ENCODE data around the gene NWD2. TPM values are rescaled to one million over a fixed set of nuclear protein-coding genes. Genes with fewer than 3 reads are reported as not detected.

NWD2 gene
- total RNA-seq, 1 donor from 2014 or later, result not detected

DNA sequence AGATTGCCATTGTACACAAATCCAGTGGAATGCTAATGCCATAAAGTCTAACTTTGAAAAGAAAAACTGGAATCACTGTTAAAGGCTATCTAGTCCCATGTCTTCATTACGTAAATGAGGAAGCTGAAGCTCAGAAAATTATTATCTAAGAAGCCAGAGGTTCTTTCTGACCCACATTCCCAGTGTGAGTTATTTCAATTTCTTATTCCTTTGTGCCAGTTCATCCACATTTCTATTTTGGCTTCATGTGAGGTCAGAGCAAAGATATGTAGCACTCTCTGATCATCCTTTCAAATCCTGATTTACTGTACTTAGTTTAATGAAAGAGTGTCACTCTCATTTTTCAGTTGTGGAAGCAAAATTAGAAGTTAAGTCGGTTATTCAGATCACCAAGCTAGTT is 24.6 kb upstream of the NWD2 start:
- peaks cover 2% of the 10 kb centered on the region for H3K27me3 Mint-ChIP-seq (ENCODE audit: unreplicated experiment)
- no peak overlapping the region for H3K4me3 Mint-ChIP-seq (ENCODE audit: unreplicated experiment)
- TF ChIP-seq, protein P1, sequence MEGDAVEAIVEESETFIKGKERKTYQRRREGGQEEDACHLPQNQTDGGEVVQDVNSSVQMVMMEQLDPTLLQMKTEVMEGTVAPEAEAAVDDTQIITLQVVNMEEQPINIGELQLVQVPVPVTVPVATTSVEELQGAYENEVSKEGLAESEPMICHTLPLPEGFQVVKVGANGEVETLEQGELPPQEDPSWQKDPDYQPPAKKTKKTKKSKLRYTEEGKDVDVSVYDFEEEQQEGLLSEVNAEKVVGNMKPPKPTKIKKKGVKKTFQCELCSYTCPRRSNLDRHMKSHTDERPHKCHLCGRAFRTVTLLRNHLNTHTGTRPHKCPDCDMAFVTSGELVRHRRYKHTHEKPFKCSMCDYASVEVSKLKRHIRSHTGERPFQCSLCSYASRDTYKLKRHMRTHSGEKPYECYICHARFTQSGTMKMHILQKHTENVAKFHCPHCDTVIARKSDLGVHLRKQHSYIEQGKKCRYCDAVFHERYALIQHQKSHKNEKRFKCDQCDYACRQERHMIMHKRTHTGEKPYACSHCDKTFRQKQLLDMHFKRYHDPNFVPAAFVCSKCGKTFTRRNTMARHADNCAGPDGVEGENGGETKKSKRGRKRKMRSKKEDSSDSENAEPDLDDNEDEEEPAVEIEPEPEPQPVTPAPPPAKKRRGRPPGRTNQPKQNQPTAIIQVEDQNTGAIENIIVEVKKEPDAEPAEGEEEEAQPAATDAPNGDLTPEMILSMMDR (IDR thresholded peaks at IDR 0.05), result no peak
- no peak for DNase-seq (ENCODE audit: extremely low spot score, unreplicated experiment)
- H3K36me3 Mint-ChIP-seq (ENCODE audit: unreplicated experiment), result no peaks in the 10 kb centered on the region
- no peak overlapping the region for H3K27ac Mint-ChIP-seq (ENCODE audit: unreplicated experiment)
- no peaks in the 10 kb centered on the region for H3K9me3 Mint-ChIP-seq (ENCODE audit: unreplicated experiment)
- H3K4me1 Mint-ChIP-seq (ENCODE audit: unreplicated experiment), result no peaks in the 10 kb centered on the region

DNA sequence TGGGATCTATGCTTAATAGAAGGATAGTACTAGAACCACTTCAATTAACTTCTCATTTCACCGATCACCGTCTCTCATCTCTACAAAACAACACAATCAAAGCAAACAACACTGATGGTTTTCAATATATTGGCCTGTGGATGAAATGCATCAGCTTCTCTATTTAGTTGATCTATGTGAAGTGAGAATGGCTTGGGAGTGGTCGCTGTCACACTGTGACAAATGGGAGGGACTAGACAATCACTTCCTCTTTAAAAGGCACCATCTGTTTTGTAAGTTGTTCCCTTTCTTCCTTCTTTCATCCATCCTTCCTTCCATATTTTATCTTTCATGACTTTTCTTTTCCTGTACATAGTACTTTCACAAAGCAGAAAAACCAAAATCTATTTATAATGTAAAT is 23.9 kb upstream of the NWD2 start:
- H3K4me3 Mint-ChIP-seq (ENCODE audit: unreplicated experiment), result no peak overlapping the region
- no peak for DNase-seq (ENCODE audit: extremely low spot score, unreplicated experiment)
- no peaks in the 10 kb centered on the region for H3K9me3 Mint-ChIP-seq (ENCODE audit: unreplicated experiment)
- no peaks in the 10 kb centered on the region for H3K4me1 Mint-ChIP-seq (ENCODE audit: unreplicated experiment)
- TF ChIP-seq, protein P1 (IDR thresholded peaks at IDR 0.05), result no peak
- H3K36me3 Mint-ChIP-seq (ENCODE audit: unreplicated experiment), result no peaks in the 10 kb centered on the region
- H3K27ac Mint-ChIP-seq (ENCODE audit: unreplicated experiment), result no peak overlapping the region
- H3K27me3 Mint-ChIP-seq (ENCODE audit: unreplicated experiment), result peaks cover 2% of the 10 kb centered on the region

DNA sequence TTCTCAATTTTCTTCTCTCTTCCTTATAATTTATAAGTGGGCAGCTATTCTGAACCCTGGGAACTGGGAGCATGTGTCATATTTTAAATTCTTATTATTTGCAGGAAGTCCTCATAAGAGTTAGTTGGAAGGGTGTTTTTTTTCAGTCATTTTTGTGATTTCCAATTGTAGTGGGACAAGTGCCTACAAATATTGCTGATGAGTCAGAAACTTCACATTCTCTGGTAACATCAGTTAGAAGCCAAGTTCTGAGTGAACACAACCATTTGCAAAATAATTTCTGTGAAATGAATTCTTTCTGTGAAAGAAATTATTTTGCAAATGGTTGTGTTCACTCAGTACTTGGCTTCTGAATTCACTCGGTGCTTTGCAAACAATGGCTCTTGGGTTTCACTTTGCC is 20.8 kb upstream of the NWD2 start:
- H3K4me3 Mint-ChIP-seq (ENCODE audit: unreplicated experiment), result no peak overlapping the region
- no peak overlapping the region for H3K27ac Mint-ChIP-seq (ENCODE audit: unreplicated experiment)
- no peaks in the 10 kb centered on the region for H3K4me1 Mint-ChIP-seq (ENCODE audit: unreplicated experiment)
- H3K27me3 Mint-ChIP-seq (ENCODE audit: unreplicated experiment), result peaks cover 2% of the 10 kb centered on the region
- no peaks in the 10 kb centered on the region for H3K9me3 Mint-ChIP-seq (ENCODE audit: unreplicated experiment)
- no peak for DNase-seq (ENCODE audit: extremely low spot score, unreplicated experiment)
- TF ChIP-seq, protein P1 (IDR thresholded peaks at IDR 0.05), result no peak
- no peaks in the 10 kb centered on the region for H3K36me3 Mint-ChIP-seq (ENCODE audit: unreplicated experiment)

DNA sequence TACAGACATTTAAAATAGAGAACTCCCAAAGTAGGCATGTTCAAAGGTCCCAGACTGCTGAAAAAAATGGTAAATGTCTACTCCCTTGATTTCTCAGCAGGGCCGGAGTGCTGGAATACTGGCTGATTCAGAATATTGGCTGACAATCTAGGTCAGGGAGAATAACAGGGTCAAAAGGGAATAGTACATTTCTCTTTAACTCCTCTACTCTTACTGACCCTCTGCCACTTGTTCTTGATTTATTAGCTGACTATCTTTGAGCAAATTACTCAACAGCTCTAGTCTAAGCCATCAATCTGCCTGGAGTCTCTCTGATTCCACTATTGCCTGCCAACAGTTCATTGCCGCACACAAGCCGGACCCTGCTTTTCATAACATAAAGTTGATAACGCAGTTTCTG is 19.7 kb upstream of the NWD2 start:
- no peak overlapping the region for H3K4me3 Mint-ChIP-seq (ENCODE audit: unreplicated experiment)
- no peaks in the 10 kb centered on the region for H3K36me3 Mint-ChIP-seq (ENCODE audit: unreplicated experiment)
- H3K27me3 Mint-ChIP-seq (ENCODE audit: unreplicated experiment), result no peaks in the 10 kb centered on the region
- no peak overlapping the region for H3K27ac Mint-ChIP-seq (ENCODE audit: unreplicated experiment)
- DNase-seq (ENCODE audit: extremely low spot score, unreplicated experiment), result no peak
- H3K9me3 Mint-ChIP-seq (ENCODE audit: unreplicated experiment), result no peaks in the 10 kb centered on the region
- TF ChIP-seq, protein P1 (IDR thresholded peaks at IDR 0.05), result no peak
- H3K4me1 Mint-ChIP-seq (ENCODE audit: unreplicated experiment), result no peaks in the 10 kb centered on the region

DNA sequence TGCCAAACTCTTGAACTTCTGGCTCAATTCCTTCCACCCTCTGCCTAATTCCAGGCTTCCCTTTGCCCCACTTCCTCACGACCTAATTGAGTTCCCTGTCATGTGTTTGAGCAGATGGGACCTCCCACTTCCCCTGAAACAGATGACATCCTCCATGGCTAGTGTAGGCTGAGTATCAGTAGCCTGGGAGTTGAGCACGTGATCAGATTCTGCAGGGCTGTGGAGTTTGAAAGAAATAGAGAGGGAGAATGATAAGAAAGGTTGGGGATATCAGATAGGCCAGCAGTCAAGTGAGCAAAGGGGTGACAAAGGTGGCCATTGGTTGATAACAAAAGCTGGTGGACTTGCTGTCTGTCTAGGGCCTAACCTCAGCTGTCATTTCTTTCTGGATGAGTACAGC is 18.8 kb upstream of the NWD2 start:
- Mint-ChIP-seq H3K4me3 (ENCODE audit: unreplicated experiment) (no peak overlapping the region), H3K27me3 (ENCODE audit: unreplicated experiment) (no peaks in the 10 kb centered on the region), H3K9me3 (ENCODE audit: unreplicated experiment) (no peaks in the 10 kb centered on the region), H3K27ac (ENCODE audit: unreplicated experiment) (no peak overlapping the region), H3K4me1 (ENCODE audit: unreplicated experiment) (no peaks in the 10 kb centered on the region), H3K36me3 (ENCODE audit: unreplicated experiment) (no peaks in the 10 kb centered on the region)
- DNase-seq (ENCODE audit: extremely low spot score, unreplicated experiment), result no peak
- TF ChIP-seq, protein P1 (IDR thresholded peaks at IDR 0.05), result no peak

Measured in osteocyte (in vitro differentiated cells).